T-cell (primary cell): ENCODE data around the gene KANSL3. TPM values are rescaled to one million over a fixed set of nuclear protein-coding genes. Genes with fewer than 3 reads are reported as not detected.

Experiments used
- ATAC-seq, 4 experiments: fragments of 200-7000 bp in 3 of 4; fragments of 150-1000 bp in 1 of 4; cut with Tn5 transposase; replicated peaks in 1 of 4; 1 replicate in 3 of 4; 2 replicates in 1 of 4; pipeline ENCODE4 v1.10.0; 2021; ENCODE audit warnings: moderate library complexity in 3 of 4, mild to moderate bottlenecking in 2 of 4, moderate number of reproducible peaks in 1 of 4
- CTCF ChIA-PET, 2 donors: fragments of 300-600 bp; sonication (Branson Sonifier 250); formaldehyde crosslinking; loops; one replicate each; lab custom pipeline; 2022; ENCODE audit warnings: antibody characterized with exemption in 2 of 2; lab: Charles Lee
- POLR2A ChIA-PET, 2 donors: fragments of 300-600 bp; sonication (Branson Sonifier 250); formaldehyde crosslinking; loops; one replicate each; lab custom pipeline; 2022; ENCODE audit warnings: antibody characterized with exemption in 2 of 2; lab: Charles Lee
- DNase-seq, 35 experiments: peaks; one replicate each; pipeline versions ENCODE4 v3.0.0 to v3.0.0-alpha.2; 2013 to 2023
- H3K27ac ChIP-seq: one replicate; pipeline ENCODE4 v1.5.1; 2013; ENCODE audit warnings: low read length
- H3K27me3 ChIP-seq, 2 experiments: replicated peaks in 1 of 2; 1 replicate in 1 of 2; 2 replicates in 1 of 2; pipeline versions ENCODE4 v1.6.1 to v1.7.0; 2013; ENCODE audit warnings: low read length in 1 of 2, mixed read lengths in 1 of 2; ENCODE audit not compliant: control insufficient read depth in 2 of 2, insufficient read depth in 2 of 2; ENCODE audit errors: extremely low read depth in 1 of 2
- H3K36me3 ChIP-seq, 2 donors: 1 replicate in 1 of 2; 2 replicates in 1 of 2; pipeline versions ENCODE4 v1.6.1 to v1.7.0; 2013; ENCODE audit warnings: low read length in 1 of 2; ENCODE audit not compliant: control insufficient read depth in 2 of 2, insufficient read depth in 1 of 2; ENCODE audit errors: extremely low read depth in 1 of 2
- H3K4me1 ChIP-seq, 2 experiments: 1 replicate in 1 of 2; 2 replicates in 1 of 2; pipeline versions ENCODE4 v1.6.1 to v1.7.0; 2013; ENCODE audit warnings: low read length in 2 of 2, mixed read lengths in 1 of 2; ENCODE audit not compliant: insufficient read depth in 2 of 2, control insufficient read depth in 1 of 2; ENCODE audit errors: extremely low read depth in 1 of 2
- H3K4me3 ChIP-seq, 2 donors: 1 replicate in 1 of 2; 2 replicates in 1 of 2; pipeline versions ENCODE4 v1.5.1 to v1.7.0; 2013; ENCODE audit warnings: mild to moderate bottlenecking in 2 of 2, low read length in 1 of 2, moderate library complexity in 1 of 2; ENCODE audit not compliant: control insufficient read depth in 1 of 2; ENCODE audit errors: extremely low read depth in 1 of 2
- H3K9me3 ChIP-seq: 2 replicates; pipeline ENCODE4 v1.7.0; 2013
- H3K27ac Mint-ChIP-seq, 2 donors: one replicate each; pipeline ENCODE4 v1.8.0; 2020 to 2021; ENCODE audit warnings: mild to moderate bottlenecking in 2 of 2, mixed read lengths in 2 of 2
- H3K27me3 Mint-ChIP-seq, 2 donors: one replicate each; pipeline ENCODE4 v1.8.0; 2021 to 2022; ENCODE audit warnings: mixed read lengths in 2 of 2
- H3K36me3 Mint-ChIP-seq: one replicate; pipeline ENCODE4 v1.8.0; 2021; ENCODE audit warnings: mixed read lengths
- H3K4me1 Mint-ChIP-seq, 3 donors: one replicate each; pipeline ENCODE4 v1.8.0; 2020 to 2022; ENCODE audit warnings: mixed read lengths in 3 of 3, mild to moderate bottlenecking in 1 of 3
- H3K4me3 Mint-ChIP-seq, 3 donors: one replicate each; pipeline ENCODE4 v1.8.0; 2020 to 2022; ENCODE audit warnings: mild to moderate bottlenecking in 3 of 3, mixed read lengths in 3 of 3, moderate library complexity in 3 of 3
- H3K9me3 Mint-ChIP-seq, 3 donors: one replicate each; pipeline ENCODE4 v1.8.0; 2020 to 2022; ENCODE audit warnings: mixed read lengths in 3 of 3
- WGBS: methylation state at CpG from one replicate; pipeline ENCODE4 v1.1.5; 2013; ENCODE audit warnings: missing lambda C conversion rate; ENCODE audit not compliant: insufficient coverage; 5-methylcytosine and 5-hydroxymethylcytosine counted together
- total RNA-seq, 35 experiments: library from RNA in 6 of 35; stranded (reverse) in 6 of 35; fragments of 120-200 nt in 1 of 35; gene quantifications; one replicate each; pipeline versions ENCODE4 v1.2.1 to v1.2.4 and lab custom pipeline; 2013 to 2026

The KANSL3 gene
- total RNA-seq, 5 donors from 2014 or later (not counting 1 experiment from before 2014, with no cell fraction given) = 55.1 to 67.6 (median 60.2) TPM

- POLR2A ChIA-PET = no interaction called here
- Histone ChIP-seq H3K9me3 (no peaks in the 10 kb centered on the region), H3K36me3 (no peaks in the 10 kb centered on the region), H3K27me3 (no peaks in the 10 kb centered on the region), H3K27ac (no peak overlapping the region), H3K4me1 (no peaks in the 10 kb centered on the region), H3K4me3 (no peak overlapping the region)
- ATAC-seq = no peak
- Mint-ChIP-seq H3K9me3 (no peaks in the 10 kb centered on the region), H3K27ac (no peak overlapping the region), H3K4me1 (no peaks in the 10 kb centered on the region), H3K4me3 (no peak overlapping the region), H3K36me3 (no peaks in the 10 kb centered on the region), H3K27me3 (no peaks in the 10 kb centered on the region)
- DNase-seq = no peak
- WGBS = 92% methylated on average over 3 of the region's 3 CpGs
- CTCF ChIA-PET = interaction anchor here in 1 of 2 donors (0.5 kb wide), 1 partner anchor 12 kb away, joined by 3 read pairs; no protein-coding TSS in a partner anchor
These were observed 59.4 kb downstream of the KANSL3 start for GRCh38 chr2:96578731-96579130.

- H3K4me1 Mint-ChIP-seq = no peaks in the 10 kb centered on the region
- H3K9me3 ChIP-seq = no peaks in the 10 kb centered on the region
- H3K36me3 Mint-ChIP-seq = no peaks in the 10 kb centered on the region
- WGBS = 87% methylated on average over 3 of the region's 5 CpGs
- no peaks in the 10 kb centered on the region for H3K4me1 ChIP-seq
- peaks cover 0 to 3% of the 10 kb centered on the region in 2 experiments for H3K27me3 ChIP-seq
- no peaks in the 10 kb centered on the region for H3K9me3 Mint-ChIP-seq
- CTCF ChIA-PET = interaction anchor here in 1 of 2 donors (0.6 kb wide), 1 partner anchor 258 kb away, joined by 4 read pairs; no protein-coding TSS in a partner anchor
- H3K27me3 Mint-ChIP-seq = no peaks in the 10 kb centered on the region
- POLR2A ChIA-PET = interaction anchor here in 1 of 2 donors (0.6 kb wide), 1 partner anchor 163 kb away, joined by 4 read pairs; no protein-coding TSS in a partner anchor
- no peak overlapping the region for H3K27ac Mint-ChIP-seq
- DNase-seq = no peak
- no peak overlapping the region for H3K27ac ChIP-seq
- H3K4me3 ChIP-seq = no peak overlapping the region
- no peak for ATAC-seq
- no peak overlapping the region for H3K4me3 Mint-ChIP-seq
- no peaks in the 10 kb centered on the region for H3K36me3 ChIP-seq
These were observed 60.6 kb downstream of the KANSL3 start for GRCh38 chr2:96577501-96577900.

DNA sequence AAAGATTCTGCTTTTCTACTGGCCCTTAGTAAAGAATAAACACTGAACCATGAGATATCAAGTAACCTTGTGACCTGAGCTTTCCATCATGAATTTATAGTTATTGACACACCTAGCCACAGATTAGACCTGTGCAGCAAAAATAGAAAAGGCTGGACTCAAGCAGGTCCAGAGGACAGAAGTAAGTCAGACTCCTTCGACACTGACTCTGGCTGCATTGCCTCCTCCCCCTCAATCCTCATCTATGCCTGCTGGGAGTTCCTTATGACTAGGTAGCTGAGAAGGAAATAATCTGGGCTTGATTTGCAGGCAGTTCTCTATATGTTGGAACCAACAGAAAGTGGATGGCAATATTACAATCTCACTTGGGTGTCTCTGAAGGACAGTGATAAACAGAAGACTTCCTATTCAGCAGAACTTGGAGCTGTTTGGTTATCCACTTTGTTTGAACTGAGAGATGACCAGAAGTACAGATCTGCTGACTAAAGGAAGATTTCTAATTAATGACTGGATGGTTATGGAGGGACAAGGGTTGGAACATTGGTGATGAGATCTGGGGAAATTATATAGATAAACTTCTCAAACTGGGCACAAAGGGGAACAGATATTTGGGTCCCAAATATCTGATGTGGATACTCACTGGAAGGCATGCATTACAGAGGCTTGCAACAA, 62.2 kb downstream of the KANSL3 start:
- DNase-seq (no peak), ATAC-seq (no peak)
- H3K4me3 Mint-ChIP-seq = no peak overlapping the region
- no peaks in the 10 kb centered on the region for H3K36me3 ChIP-seq
- peaks cover 0 to 3% of the 10 kb centered on the region in 2 experiments for H3K27me3 ChIP-seq
- no peaks in the 10 kb centered on the region for H3K4me1 Mint-ChIP-seq
- no peaks in the 10 kb centered on the region for H3K9me3 Mint-ChIP-seq
- no peak overlapping the region for H3K4me3 ChIP-seq
- no peak overlapping the region for H3K27ac Mint-ChIP-seq
- no peaks in the 10 kb centered on the region for H3K9me3 ChIP-seq
- WGBS = no CpG with 5 or more reads among the region's 1 CpG
- H3K27ac ChIP-seq = no peak overlapping the region
- CTCF ChIA-PET = interaction anchor here in 1 of 2 donors (0.6 kb wide), 1 partner anchor 185 kb away, joined by 3 read pairs; the partner anchor contains the start of gene CNNM4
- H3K4me1 ChIP-seq = no peaks in the 10 kb centered on the region
- no peaks in the 10 kb centered on the region for H3K27me3 Mint-ChIP-seq
- POLR2A ChIA-PET = no interaction called here
- peaks cover 4% of the 10 kb centered on the region for H3K36me3 Mint-ChIP-seq

DNA sequence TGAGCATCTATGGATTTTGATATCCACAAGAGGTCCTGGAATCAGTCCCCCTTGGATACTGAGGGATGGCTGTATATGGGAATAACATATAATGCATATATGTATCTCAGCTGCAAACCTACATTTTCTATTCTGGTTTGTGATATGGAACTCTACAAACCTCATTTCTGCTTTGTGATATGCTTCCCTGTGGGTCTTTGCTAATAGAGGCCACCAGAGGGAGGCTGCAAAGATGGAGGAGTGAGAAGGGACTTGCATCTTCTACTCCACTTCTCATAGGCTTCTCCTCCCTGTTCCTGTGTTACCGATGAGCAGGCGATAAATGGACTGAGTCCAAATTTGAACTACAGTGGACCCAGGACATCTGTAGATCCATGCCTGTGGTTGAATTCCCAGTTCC, 63.7 kb downstream of the KANSL3 start:
- no peak overlapping the region for H3K4me3 ChIP-seq
- ChIA-PET POLR2A (no interaction called here), CTCF (no interaction called here)
- peaks cover 0 to 3% of the 10 kb centered on the region in 2 experiments for H3K27me3 ChIP-seq
- H3K9me3 Mint-ChIP-seq = no peaks in the 10 kb centered on the region
- no peaks in the 10 kb centered on the region for H3K4me1 Mint-ChIP-seq
- H3K27ac Mint-ChIP-seq = no peak overlapping the region
- ATAC-seq (no peak), DNase-seq (no peak)
- no peaks in the 10 kb centered on the region for H3K27me3 Mint-ChIP-seq
- 90% methylated on average over 2 of the region's 2 CpGs for WGBS
- H3K9me3 ChIP-seq = no peaks in the 10 kb centered on the region
- peaks cover 4% of the 10 kb centered on the region for H3K36me3 Mint-ChIP-seq
- H3K4me3 Mint-ChIP-seq = no peak overlapping the region
- H3K4me1 ChIP-seq = no peaks in the 10 kb centered on the region
- no peaks in the 10 kb centered on the region for H3K36me3 ChIP-seq
- no peak overlapping the region for H3K27ac ChIP-seq

GRCh38 chr2:96568094-96568493, 70.0 kb downstream of the KANSL3 start:
- Mint-ChIP-seq H3K27ac (no peak overlapping the region), H3K4me1 (no peaks in the 10 kb centered on the region), H3K9me3 (no peaks in the 10 kb centered on the region), H3K27me3 (no peaks in the 10 kb centered on the region), H3K36me3 (peaks cover 4% of the 10 kb centered on the region), H3K4me3 (no peak overlapping the region)
- POLR2A ChIA-PET = no interaction called here
- no CpG with 5 or more reads among the region's 3 CpGs for WGBS
- Histone ChIP-seq H3K36me3 (no peaks in the 10 kb centered on the region), H3K27ac (no peak overlapping the region), H3K4me3 (no peak overlapping the region), H3K27me3 (peaks cover 0 to under 1% of the 10 kb centered on the region in 2 experiments), H3K4me1 (no peaks in the 10 kb centered on the region), H3K9me3 (no peaks in the 10 kb centered on the region)
- DNase-seq (no peak), ATAC-seq (no peak)
- CTCF ChIA-PET = interaction anchor here in 1 of 2 donors (0.6 kb wide), 2 partner anchors 15 to 81 kb away, joined by 3 to 4 read pairs; no protein-coding TSS in a partner anchor

- Mint-ChIP-seq H3K27ac (no peak overlapping the region), H3K4me1 (no peaks in the 10 kb centered on the region), H3K27me3 (no peaks in the 10 kb centered on the region), H3K36me3 (no peaks in the 10 kb centered on the region), H3K9me3 (peaks cover 0 to 5% (median 4%) of the 10 kb centered on the region in 3 donors), H3K4me3 (no peak overlapping the region)
- no peak overlapping the region for H3K4me3 ChIP-seq
- 83% methylated on average over 4 of the region's 5 CpGs for WGBS
- H3K36me3 ChIP-seq = no peaks in the 10 kb centered on the region
- no peak for DNase-seq
- CTCF ChIA-PET = no interaction called here
- ATAC-seq = no peak
- H3K9me3 ChIP-seq = no peaks in the 10 kb centered on the region
- no peaks in the 10 kb centered on the region for H3K4me1 ChIP-seq
- POLR2A ChIA-PET = no interaction called here
- no peak overlapping the region for H3K27ac ChIP-seq
- no peaks in the 10 kb centered on the region for H3K27me3 ChIP-seq
These were observed 73.0 kb downstream of the KANSL3 start for GRCh38 chr2:96565111-96565510.
